HT1080 (cell line): ENCODE data around the gene RRP1. TPM values are rescaled to one million over a fixed set of nuclear protein-coding genes. Genes with fewer than 3 reads are reported as not detected.

Source experiments
- DNase-seq: peaks from one replicate; pipeline ENCODE4 v3.0.0-alpha.2; 2015; ENCODE audit warnings: low read depth
- polyA plus RNA-seq, 2 experiments: library from polyadenylated mRNA; depleted of rRNA; stranded (reverse); fragments of >200 nt; gene quantifications; 2 replicates each; pipeline ENCODE4 v1.2.3, GENCODE V29; 2015
- total RNA-seq: library from RNA; depleted of rRNA; stranded (reverse); fragments of >200 nt; shearing (Covaris generic); gene quantifications from 2 replicates; pipeline ENCODE4 v1.2.3, GENCODE V29; 2014; rRNA removed

Gene RRP1
- 31.7 and 34.0 TPM in 2 replicates for total RNA-seq
- polyA plus RNA-seq (2015; cell fraction: cytosol; rRNA removed), result 15.6 and 18.6 TPM in 2 replicates
- 38.6 and 38.8 TPM in 2 replicates for polyA plus RNA-seq (2015; cell fraction: nucleus; rRNA removed)

DNA sequence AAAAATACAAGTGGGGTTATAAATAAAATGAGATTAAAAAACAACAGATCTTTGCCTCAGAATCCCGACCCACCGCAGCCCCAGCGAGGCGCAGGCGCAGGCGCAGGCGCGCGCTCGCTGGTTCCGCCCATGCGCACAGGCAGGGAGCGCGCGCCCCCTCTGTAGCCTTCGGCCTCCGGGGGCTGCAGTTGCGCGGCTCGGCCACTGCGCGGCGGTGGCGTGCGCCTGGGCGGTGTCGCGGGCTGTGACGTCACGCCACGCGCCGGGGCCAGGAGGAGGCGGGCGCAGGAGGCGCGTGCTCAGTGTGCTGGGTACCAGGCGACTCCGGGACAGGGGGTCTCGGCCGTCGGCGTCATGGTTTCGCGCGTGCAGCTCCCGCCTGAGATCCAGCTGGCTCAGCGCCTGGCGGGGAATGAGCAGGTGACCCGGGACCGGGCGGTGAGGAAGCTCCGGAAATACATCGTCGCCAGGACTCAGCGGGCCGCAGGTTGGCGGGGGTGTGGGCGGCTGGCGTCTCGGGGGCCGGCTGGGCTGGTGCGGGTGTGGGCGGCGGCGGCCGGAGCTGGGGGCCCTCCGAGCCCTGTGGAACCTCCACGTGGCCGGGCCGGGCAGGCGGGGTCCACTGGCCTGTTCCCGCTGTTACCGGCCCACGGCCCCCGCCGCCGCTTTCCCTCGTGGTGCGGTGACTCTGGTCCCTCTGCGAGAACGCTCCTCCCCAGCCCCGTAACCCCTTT lies at the start of gene RRP1:
TSS of gene RRP1 (plus strand) at position 302 of the 734 bp plus-strand sequence. CDS start at position 355, 53 bp downstream.
- peak; percentile 85 for DNase-seq

DNA sequence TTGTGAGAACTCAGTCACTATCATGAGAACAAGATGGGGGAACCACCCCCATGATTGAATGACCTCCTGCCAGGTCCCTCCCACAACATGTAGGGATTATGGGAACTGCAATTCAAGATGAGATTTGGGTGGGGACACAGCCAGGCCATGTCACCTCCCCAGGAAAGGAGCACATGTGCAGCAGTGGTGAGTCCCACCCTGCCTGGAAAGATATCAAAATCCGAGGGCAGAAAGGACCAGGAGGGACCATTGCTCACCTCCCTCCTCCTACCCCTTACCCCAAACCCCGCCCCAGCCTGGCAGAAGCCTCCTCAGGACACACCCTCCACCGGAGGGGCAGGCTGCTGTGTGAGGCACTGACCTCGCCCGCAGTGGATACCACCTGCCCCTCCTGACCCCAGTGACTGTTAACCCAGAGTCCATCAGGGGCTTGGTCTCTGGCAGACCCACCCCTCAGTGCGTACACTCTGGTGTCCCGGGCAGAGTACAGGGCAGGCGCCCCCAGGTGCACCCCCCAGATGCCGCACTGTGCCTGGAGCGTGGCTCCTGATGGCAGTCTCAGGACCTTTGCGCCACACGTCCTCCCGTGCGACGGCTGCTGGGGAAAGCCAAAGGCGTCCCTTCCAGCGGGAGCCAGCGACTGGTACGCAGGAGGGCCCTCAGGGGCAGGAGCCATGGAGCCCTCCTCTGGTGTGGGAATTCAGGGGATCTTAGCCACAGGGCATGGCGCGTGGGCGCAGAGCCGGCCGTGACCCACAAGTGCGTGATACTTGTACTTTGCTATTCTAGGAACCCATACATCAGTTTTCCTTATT lies 49.5 kb upstream of the RRP1 start:
- DNase-seq, result no peak

- no peak for DNase-seq
These were observed 48.8 kb upstream of the RRP1 start for GRCh38 chr21:43740497-43741156.

DNA sequence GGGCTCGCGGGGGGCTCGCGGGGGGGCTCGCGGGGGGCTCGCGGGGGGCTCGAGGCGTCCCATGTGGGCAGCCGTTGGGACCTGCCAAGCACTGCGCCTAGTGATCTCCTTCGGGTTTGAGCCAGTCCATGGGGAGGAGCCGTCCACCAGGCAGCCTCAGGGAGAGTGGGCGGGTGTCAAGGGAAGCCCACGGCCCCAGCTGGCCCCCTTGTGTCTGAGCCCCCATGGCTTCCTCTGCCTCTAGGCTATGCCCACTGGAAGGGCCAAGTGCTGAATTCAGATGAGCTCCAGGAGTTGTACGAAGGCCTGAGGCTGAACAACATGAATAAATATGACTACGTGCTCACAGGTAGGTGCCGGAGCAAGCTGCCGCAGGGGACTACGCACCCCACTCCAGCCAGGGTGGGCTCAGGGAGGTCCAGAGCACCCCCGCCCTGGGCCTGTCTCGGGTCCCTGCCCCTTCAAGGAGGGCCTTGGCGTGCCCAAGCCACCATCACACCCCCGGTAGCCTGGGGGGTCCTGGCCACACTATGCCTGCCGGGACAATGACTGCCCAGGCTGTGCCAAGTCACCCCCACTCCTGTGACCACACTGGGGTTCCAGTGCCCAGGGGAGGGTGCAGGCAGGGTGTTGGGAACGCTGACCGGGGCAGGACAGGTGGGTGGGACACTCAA lies 47.8 kb upstream of the RRP1 start:
- no peak for DNase-seq

DNA sequence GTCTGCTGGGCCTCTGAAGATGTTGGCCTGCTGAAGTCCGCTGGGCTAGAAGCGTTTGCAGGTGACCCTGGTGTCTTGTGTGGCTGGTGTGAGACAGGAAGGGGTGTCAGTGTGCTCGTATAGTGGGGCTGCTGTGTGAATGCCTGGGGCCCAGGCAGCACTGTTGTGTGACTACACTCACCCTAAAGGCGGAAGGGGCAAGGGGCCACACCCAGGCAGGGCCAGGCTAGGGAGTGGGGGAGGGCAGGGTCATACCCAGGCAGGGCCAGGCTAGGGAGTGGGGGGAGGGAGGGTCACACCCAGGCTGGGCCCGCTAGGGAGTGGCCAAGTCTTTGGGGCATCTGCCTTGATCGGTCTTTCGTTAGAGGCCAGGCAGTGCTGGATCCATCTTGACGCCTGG lies 45.4 kb upstream of the RRP1 start:
- DNase-seq, result no peak

DNA sequence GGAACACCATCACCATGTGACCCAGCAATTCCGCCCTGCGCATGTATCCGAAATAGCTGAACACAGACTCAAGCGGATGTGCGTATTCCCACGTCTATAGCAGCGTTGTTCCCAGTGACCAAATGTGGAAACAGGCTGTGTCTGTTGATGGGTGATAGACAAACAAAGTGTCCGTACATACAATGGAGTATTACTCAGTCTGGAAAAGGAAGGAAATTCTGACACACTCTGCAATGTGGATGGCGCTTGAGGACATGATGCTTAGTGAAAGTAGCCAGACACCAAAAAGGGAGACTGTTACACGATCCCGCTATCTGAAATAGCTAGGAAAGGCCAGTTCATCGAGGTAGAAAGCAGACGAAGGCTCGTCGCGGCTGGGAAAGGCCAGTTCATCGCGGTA lies 44.7 kb upstream of the RRP1 start:
- no peak for DNase-seq

DNA sequence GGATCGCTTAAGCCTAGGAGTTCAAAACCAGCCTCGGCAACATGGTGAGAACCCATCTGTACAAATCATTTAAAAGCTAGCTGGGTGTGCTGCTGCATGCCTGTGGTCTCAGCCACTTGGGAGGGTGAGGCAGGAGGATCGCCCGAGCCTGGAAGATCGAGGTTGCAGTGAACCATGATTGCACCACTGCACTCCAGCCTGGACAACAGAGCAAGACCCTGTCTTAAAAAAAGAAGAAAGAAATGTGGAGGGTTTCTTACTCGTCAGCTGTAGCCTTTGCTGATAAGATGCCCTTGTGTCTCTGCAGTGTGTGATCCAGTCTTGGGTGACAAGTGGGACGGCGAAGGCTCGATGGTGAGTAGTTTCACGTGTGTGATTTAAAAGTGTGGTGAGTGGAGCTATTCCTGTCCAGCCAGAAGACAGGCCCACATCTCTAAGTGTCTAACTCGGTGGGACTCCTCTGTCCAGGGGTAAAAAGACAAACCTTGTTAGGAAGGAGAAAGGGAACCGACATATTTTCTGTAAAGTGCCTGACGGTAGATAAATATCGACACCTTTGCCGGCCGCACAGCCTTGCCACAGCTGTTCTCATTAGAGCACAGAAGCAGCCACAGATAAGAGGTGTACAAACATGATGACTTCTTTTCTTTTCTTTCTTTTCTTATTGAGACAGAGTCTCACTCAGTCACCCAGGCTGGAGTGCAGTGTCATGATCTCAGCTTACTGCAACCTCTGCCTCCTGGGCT lies 43.4 kb upstream of the RRP1 start:
- no peak for DNase-seq

DNA sequence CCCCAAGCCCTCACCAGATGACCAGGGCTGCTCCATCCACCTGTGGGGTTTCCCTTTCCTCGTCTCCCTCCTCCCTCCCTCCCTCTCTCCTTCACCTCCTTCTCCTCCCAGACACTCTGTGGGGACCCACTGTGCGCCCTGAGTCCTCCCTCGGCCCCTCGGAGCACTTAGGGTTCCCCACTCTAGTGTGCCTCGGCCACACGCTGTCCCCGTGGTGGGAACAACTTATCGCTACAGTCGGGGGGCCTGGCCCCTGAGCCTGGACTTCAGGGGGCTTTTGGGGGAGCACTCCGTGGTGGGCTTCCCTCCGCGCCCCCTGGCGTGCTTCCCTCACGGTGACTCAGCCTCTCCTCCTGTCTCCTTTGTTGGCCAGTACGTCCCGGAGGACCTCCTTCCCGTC lies 40.8 kb upstream of the RRP1 start:
- DNase-seq, result no peak

DNA sequence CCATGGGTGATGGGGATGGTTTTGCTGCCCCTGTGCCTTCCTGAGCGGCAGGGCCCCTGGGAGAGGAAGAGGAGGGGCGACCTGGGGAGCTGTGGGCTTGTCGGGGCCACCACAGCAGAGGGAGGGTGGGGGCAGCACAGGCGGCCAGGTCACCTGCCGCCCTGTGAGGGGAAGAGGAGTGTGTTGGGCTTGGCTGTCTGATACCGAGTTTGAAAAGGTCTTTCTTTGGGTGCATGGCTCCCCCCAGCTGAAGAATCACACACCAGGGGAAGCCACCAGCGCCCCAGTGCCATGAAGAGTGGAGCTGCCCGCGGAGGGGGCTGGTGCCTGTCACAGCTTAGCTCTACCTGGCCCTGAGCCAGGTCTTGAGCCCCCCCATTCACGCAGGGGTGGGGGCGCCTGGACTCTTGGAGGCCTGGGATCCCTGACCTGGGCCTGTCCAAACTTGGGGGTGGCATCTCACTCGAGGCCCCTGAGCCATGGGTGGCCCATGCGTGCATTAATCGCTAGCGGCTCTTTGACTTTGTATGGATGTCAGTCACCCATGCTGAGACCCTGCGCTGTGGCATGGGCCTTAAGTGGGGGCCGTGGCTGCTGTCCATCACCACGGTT lies 39.6 kb upstream of the RRP1 start:
- no peak for DNase-seq

DNA sequence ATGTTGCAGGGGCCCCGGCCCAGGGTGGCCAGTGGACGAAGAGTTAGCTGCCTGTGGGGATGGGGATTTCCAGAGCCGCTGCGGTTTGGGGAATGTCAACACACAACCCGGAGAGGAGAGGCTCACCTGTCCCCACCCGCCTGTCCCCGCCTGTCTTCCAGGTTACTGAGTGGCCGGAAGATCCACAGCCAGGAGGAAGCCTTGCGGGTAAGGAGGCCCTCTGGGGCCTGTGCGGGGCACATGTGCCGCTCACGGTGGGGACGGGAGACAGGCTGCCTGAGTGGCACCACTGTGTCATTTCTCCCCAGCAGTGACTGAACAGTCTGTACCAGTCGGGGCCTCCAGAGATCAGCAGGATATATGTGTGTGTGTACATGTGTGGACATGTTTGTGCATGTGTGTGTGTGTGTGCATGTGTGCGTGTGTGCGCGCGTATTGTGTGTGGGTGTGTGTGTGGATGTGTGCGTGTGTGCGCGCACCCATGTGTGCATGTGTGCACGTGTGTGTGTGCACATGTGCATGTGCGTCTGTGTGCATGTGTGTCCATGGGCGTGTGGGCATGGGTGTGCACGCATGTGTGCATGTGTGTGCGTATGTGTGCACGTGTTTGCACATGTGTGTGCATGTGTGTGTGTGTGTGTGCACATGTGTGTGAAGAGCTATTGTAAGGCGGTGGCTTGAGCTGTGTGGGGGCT lies 38.9 kb upstream of the RRP1 start:
- no peak for DNase-seq

- no peak for DNase-seq
These were observed 37.3 kb upstream of the RRP1 start for GRCh38 chr21:43751955-43752591.

- DNase-seq, result no peak
These were observed 36.5 kb upstream of the RRP1 start for GRCh38 chr21:43752758-43753438.

GRCh38 chr21:43753439-43753799 lies 36.0 kb upstream of the RRP1 start:
- no peak for DNase-seq

- no peak for DNase-seq
These were observed 34.2 kb upstream of the RRP1 start for GRCh38 chr21:43754948-43755781.

GRCh38 chr21:43755820-43756594 lies 33.4 kb upstream of the RRP1 start:
- no peak for DNase-seq

DNA sequence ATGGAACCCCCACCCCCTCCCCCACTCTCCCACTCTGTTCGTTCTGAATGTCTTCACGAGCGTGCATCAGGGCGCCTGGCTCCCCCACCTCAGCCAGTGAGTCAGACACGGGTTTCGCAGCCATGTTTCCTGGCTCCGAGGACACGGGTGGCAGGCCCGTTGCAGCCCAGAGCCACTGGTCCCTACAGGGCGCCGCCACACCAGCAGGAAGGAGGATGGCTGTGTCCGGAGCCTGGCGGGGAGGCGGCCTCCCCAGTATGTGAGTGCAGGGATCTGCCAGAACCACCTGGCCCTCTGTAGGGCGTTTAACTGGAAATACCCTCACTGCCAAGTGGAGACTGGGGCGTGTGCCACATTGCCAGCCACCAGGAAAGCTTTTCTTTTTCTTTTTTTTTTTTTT lies 31.8 kb upstream of the RRP1 start:
- DNase-seq, result no peak

- DNase-seq, result no peak
These were observed 31.2 kb upstream of the RRP1 start for GRCh38 chr21:43758111-43758641.
